Activated naive CD8-positive, alpha-beta T cell treated with anti-CD3 and anti-CD28 coated beads, Interleukin-2, amount 10 ng/mL, durations not matched to agents 7 days and 5 days (primary cell): ENCODE data around the gene NRG2. TPM values are rescaled to one million over a fixed set of nuclear protein-coding genes. Genes with fewer than 3 reads are reported as not detected.

Experiments used
- ATAC-seq: fragments of 150-1000 bp; cut with Tn5 transposase; one replicate; pipeline ENCODE4 v1.10.0; 2021; ENCODE audit warnings: low read depth, moderate library complexity
- POLR2A ChIA-PET: fragments of 350-600 bp; sonication (Branson Sonifier 250); formaldehyde crosslinking; loops from one replicate; lab custom pipeline; 2021; ENCODE audit warnings: antibody characterized with exemption; lab: Charles Lee
- DNase-seq: peaks from one replicate; pipeline ENCODE4 v3.0.0; 2021
- H3K27ac Mint-ChIP-seq: one replicate; pipeline ENCODE4 v1.8.0; 2022; ENCODE audit warnings: mild to moderate bottlenecking, mixed read lengths
- H3K27me3 Mint-ChIP-seq: one replicate; pipeline ENCODE4 v1.8.0; 2022; ENCODE audit warnings: mild to moderate bottlenecking, moderate library complexity, mixed read lengths
- H3K36me3 Mint-ChIP-seq: one replicate; pipeline ENCODE4 v1.8.0; 2021; ENCODE audit warnings: mild to moderate bottlenecking, mixed read lengths
- H3K4me1 Mint-ChIP-seq: one replicate; pipeline ENCODE4 v1.8.0; 2021; ENCODE audit warnings: mixed read lengths
- H3K4me3 Mint-ChIP-seq: one replicate; pipeline ENCODE4 v1.8.0; 2022; ENCODE audit warnings: mild to moderate bottlenecking, moderate library complexity, mixed read lengths
- H3K9me3 Mint-ChIP-seq: one replicate; pipeline ENCODE4 v1.8.0; 2021; ENCODE audit warnings: mixed read lengths
- total RNA-seq, 2 experiments: library from RNA; stranded (reverse); gene quantifications; one replicate each; pipeline ENCODE4 v1.2.3, GENCODE V29; 2021

Gene NRG2
- total RNA-seq, 2 experiments from 2014 or later, result 0.08 TPM; not detected in 1

- no peaks in the 10 kb centered on the region for H3K36me3 Mint-ChIP-seq
- peaks cover 6% of the 10 kb centered on the region for H3K4me1 Mint-ChIP-seq
- POLR2A ChIA-PET, result no interaction called here
- DNase-seq (no peak), ATAC-seq (no peak)
- H3K4me3 Mint-ChIP-seq, result no peak overlapping the region
- no peak overlapping the region for H3K27ac Mint-ChIP-seq
- H3K27me3 Mint-ChIP-seq, result peaks cover 13% of the 10 kb centered on the region
- H3K9me3 Mint-ChIP-seq, result no peaks in the 10 kb centered on the region
Measured at GRCh38 chr5:139888370-139888769, 154.7 kb downstream of the NRG2 start.

- DNase-seq (no peak), ATAC-seq (no peak)
- Mint-ChIP-seq H3K9me3 (no peaks in the 10 kb centered on the region), H3K4me3 (no peak overlapping the region), H3K4me1 (peaks cover 6% of the 10 kb centered on the region), H3K27me3 (peaks cover 7% of the 10 kb centered on the region), H3K36me3 (no peaks in the 10 kb centered on the region), H3K27ac (no peak overlapping the region)
- POLR2A ChIA-PET, result no interaction called here
Measured at GRCh38 chr5:139886213-139886612, 156.9 kb downstream of the NRG2 start.

GRCh38 chr5:139885857-139886208, 157.3 kb downstream of the NRG2 start:
- no peak overlapping the region for H3K4me3 Mint-ChIP-seq
- POLR2A ChIA-PET, result no interaction called here
- H3K27ac Mint-ChIP-seq, result no peak overlapping the region
- ATAC-seq, result no peak
- peaks cover 7% of the 10 kb centered on the region for H3K27me3 Mint-ChIP-seq
- peaks cover 6% of the 10 kb centered on the region for H3K4me1 Mint-ChIP-seq
- H3K9me3 Mint-ChIP-seq, result no peaks in the 10 kb centered on the region
- no peak for DNase-seq
- H3K36me3 Mint-ChIP-seq, result no peaks in the 10 kb centered on the region

- POLR2A ChIA-PET, result no interaction called here
- peaks cover 7% of the 10 kb centered on the region for H3K27me3 Mint-ChIP-seq
- no peak overlapping the region for H3K27ac Mint-ChIP-seq
- no peak for DNase-seq
- ATAC-seq, result no peak
- H3K4me1 Mint-ChIP-seq, result peaks cover 6% of the 10 kb centered on the region
- no peaks in the 10 kb centered on the region for H3K36me3 Mint-ChIP-seq
- no peaks in the 10 kb centered on the region for H3K9me3 Mint-ChIP-seq
- no peak overlapping the region for H3K4me3 Mint-ChIP-seq
Measured at GRCh38 chr5:139885172-139885856, 157.8 kb downstream of the NRG2 start.

- no peak overlapping the region for H3K4me3 Mint-ChIP-seq
- DNase-seq (no peak), ATAC-seq (no peak)
- H3K36me3 Mint-ChIP-seq, result no peaks in the 10 kb centered on the region
- peaks cover 7% of the 10 kb centered on the region for H3K27me3 Mint-ChIP-seq
- H3K27ac Mint-ChIP-seq, result no peak overlapping the region
- H3K9me3 Mint-ChIP-seq, result no peaks in the 10 kb centered on the region
- peaks cover 6% of the 10 kb centered on the region for H3K4me1 Mint-ChIP-seq
- POLR2A ChIA-PET, result no interaction called here
Measured at GRCh38 chr5:139884734-139885133, 158.4 kb downstream of the NRG2 start.

- no peak for ATAC-seq
- H3K4me1 Mint-ChIP-seq, result peaks cover 4% of the 10 kb centered on the region
Measured at GRCh38 chr5:139884144-139884543, 159.0 kb downstream of the NRG2 start.

GRCh38 chr5:139882961-139883539, 160.0 kb downstream of the NRG2 start:
- no peak for DNase-seq

More at GRCh38 chr5:139884144-139884543, 159.0 kb downstream of the NRG2 start:
- H3K9me3 Mint-ChIP-seq, result no peaks in the 10 kb centered on the region
- H3K4me3 Mint-ChIP-seq, result no peak overlapping the region
- H3K27me3 Mint-ChIP-seq, result peaks cover 3% of the 10 kb centered on the region
- H3K36me3 Mint-ChIP-seq, result no peaks in the 10 kb centered on the region
- POLR2A ChIA-PET, result no interaction called here
- H3K27ac Mint-ChIP-seq, result no peak overlapping the region
- DNase-seq, result no peak

GRCh38 chr5:139882316-139882715, 160.8 kb downstream of the NRG2 start:
- Mint-ChIP-seq H3K36me3 (no peaks in the 10 kb centered on the region), H3K4me3 (no peak overlapping the region)

More at GRCh38 chr5:139882961-139883539, 160.0 kb downstream of the NRG2 start:
- Mint-ChIP-seq H3K4me3 (no peak overlapping the region), H3K36me3 (no peaks in the 10 kb centered on the region), H3K27ac (no peak overlapping the region), H3K4me1 (peaks cover 2% of the 10 kb centered on the region), H3K9me3 (no peaks in the 10 kb centered on the region), H3K27me3 (peaks cover 5% of the 10 kb centered on the region)
- POLR2A ChIA-PET, result no interaction called here
- ATAC-seq, result no peak

GRCh38 chr5:139881143-139881733, 161.9 kb downstream of the NRG2 start:
- Mint-ChIP-seq H3K27me3 (peaks cover 5% of the 10 kb centered on the region), H3K36me3 (no peaks in the 10 kb centered on the region), H3K9me3 (no peaks in the 10 kb centered on the region), H3K4me1 (peaks cover 6% of the 10 kb centered on the region), H3K27ac (no peak overlapping the region), H3K4me3 (no peak overlapping the region)
- ATAC-seq (no peak), DNase-seq (no peak)
- POLR2A ChIA-PET, result no interaction called here

More at GRCh38 chr5:139882316-139882715, 160.8 kb downstream of the NRG2 start:
- POLR2A ChIA-PET, result no interaction called here
- Mint-ChIP-seq H3K9me3 (no peaks in the 10 kb centered on the region), H3K27ac (no peak overlapping the region), H3K27me3 (peaks cover 5% of the 10 kb centered on the region), H3K4me1 (no peaks in the 10 kb centered on the region)
- DNase-seq, result no peak
- no peak for ATAC-seq

- Mint-ChIP-seq H3K27me3 (peaks cover 5% of the 10 kb centered on the region), H3K4me3 (no peak overlapping the region), H3K9me3 (no peaks in the 10 kb centered on the region), H3K27ac (no peak overlapping the region), H3K36me3 (no peaks in the 10 kb centered on the region), H3K4me1 (peaks cover 6% of the 10 kb centered on the region)
- DNase-seq (no peak), ATAC-seq (no peak)
- POLR2A ChIA-PET, result interaction anchor here (0.6 kb wide), 1 partner anchor 117 kb away, joined by 3 read pairs; no protein-coding TSS in a partner anchor
Measured at GRCh38 chr5:139880416-139881142, 162.5 kb downstream of the NRG2 start.

- no peak overlapping the region for H3K4me3 Mint-ChIP-seq
- H3K27me3 Mint-ChIP-seq, result peaks cover 5% of the 10 kb centered on the region
- H3K9me3 Mint-ChIP-seq, result no peaks in the 10 kb centered on the region
- H3K4me1 Mint-ChIP-seq, result peaks cover 6% of the 10 kb centered on the region
- no peak overlapping the region for H3K27ac Mint-ChIP-seq
- H3K36me3 Mint-ChIP-seq, result no peaks in the 10 kb centered on the region
- no peak for DNase-seq
- no peak for ATAC-seq
- POLR2A ChIA-PET, result no interaction called here
Measured at GRCh38 chr5:139878093-139878492, 165.0 kb downstream of the NRG2 start.

GRCh38 chr5:139877129-139877597, 165.9 kb downstream of the NRG2 start:
- Mint-ChIP-seq H3K27me3 (peaks cover 5% of the 10 kb centered on the region), H3K4me1 (peaks cover 6% of the 10 kb centered on the region), H3K9me3 (no peaks in the 10 kb centered on the region), H3K4me3 (no peak overlapping the region), H3K36me3 (no peaks in the 10 kb centered on the region), H3K27ac (no peak overlapping the region)
- ATAC-seq (no peak), DNase-seq (no peak)
- POLR2A ChIA-PET, result no interaction called here

GRCh38 chr5:139875957-139876356, 167.1 kb downstream of the NRG2 start:
- H3K27ac Mint-ChIP-seq, result no peak overlapping the region
- no peaks in the 10 kb centered on the region for H3K9me3 Mint-ChIP-seq
- no peak overlapping the region for H3K4me3 Mint-ChIP-seq
- peaks cover 5% of the 10 kb centered on the region for H3K27me3 Mint-ChIP-seq
- DNase-seq (no peak), ATAC-seq (no peak)
- no peaks in the 10 kb centered on the region for H3K36me3 Mint-ChIP-seq
- peaks cover 6% of the 10 kb centered on the region for H3K4me1 Mint-ChIP-seq
- POLR2A ChIA-PET, result no interaction called here
